Gastrocnemius medialis (tissue), 4 donors: ENCODE data around the gene ARPIN.

Experiments
- CTCF ChIP-seq, 5 experiments: fragments of 450-650 bp in 3 of 5; fragments of 200-600 bp in 2 of 5; sonication (generic) in 2 of 5; IDR thresholded peaks in 4 of 5; conservative IDR thresholded peaks in 1 of 5; 1 replicate in 4 of 5; 2 replicates in 1 of 5; pipeline ENCODE4 v1.5.1; 2016 to 2019; ENCODE audit warnings: antibody characterized with exemption in 5 of 5, mild to moderate bottlenecking in 3 of 5, moderate library complexity in 3 of 5
- POLR2A ChIP-seq, 2 donors: fragments of 450-650 bp; IDR thresholded peaks; one replicate each; pipeline ENCODE4 v1.6.1; 2017; ENCODE audit warnings: antibody characterized with exemption in 2 of 2, mild to moderate bottlenecking in 2 of 2, moderate library complexity in 2 of 2

- TF ChIP-seq CTCF (IDR thresholded peaks at IDR 0.05 in 4 of 5, conservative IDR thresholded peaks at IDR 0.05 in 1 of 5) (no peak), POLR2A (IDR thresholded peaks at IDR 0.05) (no peak)
These were observed 42.0 kb downstream of the ARPIN start for GRCh38 chr15:89870688-89871288.
